Measurements from ENCODE around the gene NECTIN4. TPM values are rescaled to one million over a fixed set of nuclear protein-coding genes. Genes with fewer than 3 reads are reported as not detected.
"Not testable (repeated sequence)": the region's sequence is repeated elsewhere in the genome, so short reads cannot be mapped to it uniquely, and the experiment has no call there.

Gene NECTIN4
- total RNA-seq, 2 donors from 2014 or later: not detected

DNA sequence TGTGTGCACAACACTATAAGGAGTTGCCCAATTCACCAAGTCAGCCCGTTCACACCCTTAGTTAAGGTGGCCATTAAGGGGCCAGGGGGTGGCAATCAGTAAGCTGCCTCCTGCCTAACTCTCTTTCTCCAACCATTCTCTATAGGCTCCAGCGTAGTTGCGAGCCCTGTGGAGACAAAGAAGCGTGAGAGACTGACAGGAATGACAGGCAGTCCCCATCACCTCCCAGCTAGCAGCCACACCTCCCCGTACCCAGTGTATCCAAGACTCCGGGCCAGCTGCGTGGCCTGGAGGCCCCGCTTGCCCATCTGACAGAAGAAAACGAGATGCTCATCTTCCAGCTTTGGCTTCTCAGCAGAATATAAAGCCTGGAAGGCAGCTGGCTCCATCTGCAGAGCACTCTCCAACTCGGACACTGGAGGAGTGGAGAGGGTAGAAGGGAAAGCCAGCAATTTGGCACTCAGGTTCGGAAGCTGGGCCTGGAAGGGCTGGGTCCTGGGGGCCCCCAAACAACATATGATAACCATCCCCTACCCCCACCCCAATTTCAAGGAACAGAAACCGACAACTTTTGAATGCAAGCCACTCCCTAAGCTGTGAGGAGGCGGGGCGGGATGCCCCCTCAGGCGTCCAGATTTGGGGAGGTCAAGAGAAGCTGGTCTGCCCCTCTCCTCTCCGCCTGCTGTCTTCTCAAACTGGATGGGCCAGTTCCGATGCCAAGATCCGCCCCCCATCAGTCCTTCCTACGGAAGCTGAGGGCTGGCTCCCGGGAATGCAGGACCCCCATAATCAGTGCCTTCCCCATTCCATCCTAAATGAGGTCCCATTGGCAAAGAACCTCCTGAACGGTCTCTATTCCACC is 51.5 kb downstream of the NECTIN4 start:
- no peak for DNase-seq
- H3K36me3 Mint-ChIP-seq (ENCODE audit: low read depth): peaks cover 4% of the 10 kb centered on the region
- H3K27me3 Mint-ChIP-seq: no peaks in the 10 kb centered on the region
- ATAC-seq: no peak
- H3K9me3 ChIP-seq (ENCODE audit: control insufficient read depth, low read length, poor library complexity, severe bottlenecking): no peaks in the 10 kb centered on the region
- H3K4me3 Mint-ChIP-seq: peak overlapping the region; percentile 92
- peaks cover 34% of the 10 kb centered on the region for H3K4me1 Mint-ChIP-seq
- peak overlapping the region; percentile 89 for H3K27ac Mint-ChIP-seq

DNA sequence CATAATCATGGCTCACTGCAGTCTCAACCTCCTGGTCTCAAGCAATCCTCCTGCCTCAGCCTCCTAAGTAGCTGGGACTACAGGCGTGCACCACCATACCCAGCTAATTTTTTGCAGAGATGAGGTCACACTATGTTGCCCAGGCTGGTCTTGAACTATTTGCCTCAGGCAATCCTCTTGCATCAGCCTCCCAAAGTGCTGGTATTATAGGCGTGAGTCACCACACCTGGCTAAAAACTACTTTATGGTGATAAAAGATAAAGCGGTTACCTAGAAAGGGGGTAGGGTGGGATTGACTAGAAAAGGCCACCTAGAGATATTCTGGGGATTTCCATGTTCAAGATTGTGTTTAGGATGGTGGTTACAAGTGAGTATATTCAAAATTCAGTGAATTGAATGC is 55.6 kb downstream of the NECTIN4 start:
- Mint-ChIP-seq H3K27ac (no peak overlapping the region), H3K27me3 (no peaks in the 10 kb centered on the region), H3K36me3 (ENCODE audit: low read depth) (peaks cover 3% of the 10 kb centered on the region), H3K4me3 (no peak overlapping the region), H3K4me1 (peaks cover 19% of the 10 kb centered on the region)
- H3K9me3 ChIP-seq (ENCODE audit: control insufficient read depth, low read length, poor library complexity, severe bottlenecking): no peaks in the 10 kb centered on the region
- DNase-seq (no peak), ATAC-seq (no peak)

DNA sequence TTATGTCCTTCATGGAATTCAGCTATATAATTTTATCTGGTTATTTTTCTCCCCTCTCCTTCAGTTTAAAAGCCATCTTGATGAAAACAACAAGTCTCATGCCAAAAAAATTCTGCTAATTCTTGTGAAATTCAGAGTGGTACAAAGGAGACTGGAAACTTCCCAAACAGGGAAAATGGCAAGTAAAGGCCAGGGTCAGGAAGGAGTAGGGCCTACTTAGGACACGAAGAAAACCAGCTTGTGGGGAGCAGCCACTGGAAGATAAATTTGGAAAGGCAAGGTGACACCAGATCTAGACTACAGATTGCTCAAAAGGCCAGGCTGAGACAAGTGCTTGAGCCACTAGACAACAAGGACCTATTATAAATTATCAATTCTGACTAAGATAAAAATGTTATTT is 56.9 kb downstream of the NECTIN4 start:
- ATAC-seq (no peak), DNase-seq (no peak)
- peaks cover 10% of the 10 kb centered on the region for H3K4me1 Mint-ChIP-seq
- H3K4me3 Mint-ChIP-seq: no peak overlapping the region
- H3K9me3 ChIP-seq (ENCODE audit: control insufficient read depth, low read length, poor library complexity, severe bottlenecking): no peaks in the 10 kb centered on the region
- no peaks in the 10 kb centered on the region for H3K27me3 Mint-ChIP-seq
- H3K27ac Mint-ChIP-seq: peak overlapping the region; percentile 67
- H3K36me3 Mint-ChIP-seq (ENCODE audit: low read depth): peaks cover 3% of the 10 kb centered on the region

DNA sequence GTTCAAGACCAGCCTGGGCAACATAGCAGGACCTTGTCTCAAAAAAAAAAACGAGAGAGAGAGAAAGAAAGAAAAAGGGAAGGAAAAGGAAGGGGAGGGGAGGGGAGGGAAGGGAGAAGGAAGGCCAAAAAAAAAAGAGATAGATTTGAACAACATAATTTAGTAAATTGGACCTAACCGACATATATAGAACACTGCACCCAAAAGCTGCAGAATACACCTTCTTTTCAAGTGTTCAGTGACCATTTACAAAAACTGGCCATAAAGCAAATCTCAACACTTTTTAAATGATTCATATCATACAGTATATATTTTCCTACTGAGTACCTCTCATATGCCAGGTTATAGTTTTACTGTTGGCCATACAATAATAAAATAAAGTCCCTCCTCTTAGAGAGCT is 57.5 kb downstream of the NECTIN4 start:
- ATAC-seq (no peak), DNase-seq (no peak)
- H3K9me3 ChIP-seq (ENCODE audit: control insufficient read depth, low read length, poor library complexity, severe bottlenecking): no peaks in the 10 kb centered on the region
- Mint-ChIP-seq H3K4me3 (no peak overlapping the region), H3K36me3 (ENCODE audit: low read depth) (peaks cover 3% of the 10 kb centered on the region), H3K4me1 (peaks cover 10% of the 10 kb centered on the region), H3K27me3 (no peaks in the 10 kb centered on the region), H3K27ac (no peak overlapping the region)

DNA sequence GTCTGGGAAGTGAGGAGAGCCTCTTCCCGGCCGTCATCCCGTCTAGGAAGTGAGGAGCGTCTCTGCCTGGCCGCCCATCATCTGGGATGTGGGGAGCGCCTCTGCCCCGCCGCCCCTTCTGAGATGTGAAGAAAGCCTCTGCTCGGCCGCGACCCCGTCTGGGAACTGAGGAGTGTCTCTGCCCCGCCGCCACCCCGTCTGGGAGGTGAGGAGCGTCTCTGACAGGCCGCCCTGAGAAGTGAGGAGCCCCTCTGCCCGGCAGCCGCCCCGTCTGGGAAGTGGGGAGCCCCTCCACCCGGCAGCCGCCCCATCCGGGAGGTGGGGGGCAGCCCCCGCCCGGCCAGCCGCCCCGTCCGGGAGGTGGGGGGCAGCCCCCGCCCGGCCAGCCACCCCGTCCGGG is 59.9 kb downstream of the NECTIN4 start:
- peaks cover 10% of the 10 kb centered on the region for H3K4me1 Mint-ChIP-seq
- H3K4me3 Mint-ChIP-seq; ATAC-seq; H3K36me3 Mint-ChIP-seq (ENCODE audit: low read depth); H3K27me3 Mint-ChIP-seq; DNase-seq; H3K9me3 ChIP-seq (ENCODE audit: control insufficient read depth, low read length, poor library complexity, severe bottlenecking); H3K27ac Mint-ChIP-seq: not testable (repeated sequence)

DNA sequence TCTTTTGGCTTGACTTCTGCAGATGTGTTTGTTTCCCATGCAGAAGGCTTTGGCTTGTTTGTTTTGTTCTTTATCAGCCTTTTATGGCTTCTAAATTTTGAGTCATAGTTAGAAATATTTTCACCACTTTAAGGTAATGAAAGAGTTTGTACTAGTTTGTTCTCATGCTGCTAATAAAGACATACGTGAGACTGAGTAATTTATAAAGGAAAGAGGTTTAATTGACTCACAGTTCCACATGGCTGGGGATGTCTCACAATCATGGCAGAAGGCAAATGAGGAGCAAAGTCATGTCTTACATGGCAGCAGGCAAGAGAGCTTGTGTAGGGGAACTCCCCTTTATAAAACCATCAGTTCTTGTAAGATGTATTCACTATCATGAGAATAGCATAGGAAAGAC is 62.4 kb downstream of the NECTIN4 start:
- H3K9me3 ChIP-seq (ENCODE audit: control insufficient read depth, low read length, poor library complexity, severe bottlenecking); H3K27me3 Mint-ChIP-seq; H3K36me3 Mint-ChIP-seq (ENCODE audit: low read depth); H3K27ac Mint-ChIP-seq; ATAC-seq; H3K4me3 Mint-ChIP-seq; DNase-seq; H3K4me1 Mint-ChIP-seq: not testable (repeated sequence)

DNA sequence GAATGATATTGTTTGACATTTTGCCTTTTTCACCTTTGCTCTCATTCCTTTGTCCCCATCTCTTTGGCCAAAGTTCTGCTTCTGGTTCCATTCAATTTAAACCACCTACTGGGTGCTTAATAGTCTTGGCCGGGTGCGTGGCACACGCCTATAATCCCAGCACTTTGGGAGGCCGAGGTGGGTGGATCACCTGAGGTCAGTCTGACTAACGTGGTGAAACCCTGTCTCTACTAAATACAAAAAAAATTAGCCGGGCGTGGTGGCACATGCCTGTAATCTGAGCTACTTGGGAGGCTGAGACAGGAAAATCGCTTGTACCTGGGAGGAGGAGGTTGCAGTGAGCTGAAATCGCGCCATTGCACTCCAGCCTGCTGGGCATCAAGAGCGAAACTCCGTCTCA is 66.9 kb downstream of the NECTIN4 start:
- peaks cover 35% of the 10 kb centered on the region for H3K4me1 Mint-ChIP-seq
- ATAC-seq; H3K27me3 Mint-ChIP-seq; H3K9me3 ChIP-seq (ENCODE audit: control insufficient read depth, low read length, poor library complexity, severe bottlenecking); H3K36me3 Mint-ChIP-seq (ENCODE audit: low read depth); DNase-seq: not testable (repeated sequence)
- H3K27ac Mint-ChIP-seq: peak overlapping the region; percentile 97
- peak overlapping the region; percentile 52 for H3K4me3 Mint-ChIP-seq

DNA sequence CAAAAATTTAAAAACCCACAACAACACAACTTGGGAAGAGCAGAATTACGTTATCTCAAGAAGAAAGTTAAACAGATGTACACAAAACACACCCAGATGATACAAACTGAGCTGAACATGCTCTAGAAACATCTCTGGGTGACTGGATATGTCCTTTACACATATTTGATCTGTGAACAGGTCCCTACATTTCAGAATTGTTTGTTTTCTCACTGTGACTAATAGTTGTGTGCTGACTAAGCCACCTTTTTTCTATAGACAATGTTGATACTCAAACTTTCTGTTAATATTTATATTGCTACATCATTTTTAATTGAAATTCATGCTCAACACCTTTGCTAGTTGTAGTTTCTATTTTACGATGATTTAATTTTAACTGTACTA is 67.4 kb downstream of the NECTIN4 start:
- DNase-seq (no peak), ATAC-seq (no peak)
- H3K27ac Mint-ChIP-seq: peak overlapping the region; percentile 97
- no peaks in the 10 kb centered on the region for H3K9me3 ChIP-seq (ENCODE audit: control insufficient read depth, low read length, poor library complexity, severe bottlenecking)
- H3K4me3 Mint-ChIP-seq: no peak overlapping the region
- peaks cover 2% of the 10 kb centered on the region for H3K36me3 Mint-ChIP-seq (ENCODE audit: low read depth)
- H3K27me3 Mint-ChIP-seq: no peaks in the 10 kb centered on the region
- H3K4me1 Mint-ChIP-seq: peaks cover 35% of the 10 kb centered on the region

DNA sequence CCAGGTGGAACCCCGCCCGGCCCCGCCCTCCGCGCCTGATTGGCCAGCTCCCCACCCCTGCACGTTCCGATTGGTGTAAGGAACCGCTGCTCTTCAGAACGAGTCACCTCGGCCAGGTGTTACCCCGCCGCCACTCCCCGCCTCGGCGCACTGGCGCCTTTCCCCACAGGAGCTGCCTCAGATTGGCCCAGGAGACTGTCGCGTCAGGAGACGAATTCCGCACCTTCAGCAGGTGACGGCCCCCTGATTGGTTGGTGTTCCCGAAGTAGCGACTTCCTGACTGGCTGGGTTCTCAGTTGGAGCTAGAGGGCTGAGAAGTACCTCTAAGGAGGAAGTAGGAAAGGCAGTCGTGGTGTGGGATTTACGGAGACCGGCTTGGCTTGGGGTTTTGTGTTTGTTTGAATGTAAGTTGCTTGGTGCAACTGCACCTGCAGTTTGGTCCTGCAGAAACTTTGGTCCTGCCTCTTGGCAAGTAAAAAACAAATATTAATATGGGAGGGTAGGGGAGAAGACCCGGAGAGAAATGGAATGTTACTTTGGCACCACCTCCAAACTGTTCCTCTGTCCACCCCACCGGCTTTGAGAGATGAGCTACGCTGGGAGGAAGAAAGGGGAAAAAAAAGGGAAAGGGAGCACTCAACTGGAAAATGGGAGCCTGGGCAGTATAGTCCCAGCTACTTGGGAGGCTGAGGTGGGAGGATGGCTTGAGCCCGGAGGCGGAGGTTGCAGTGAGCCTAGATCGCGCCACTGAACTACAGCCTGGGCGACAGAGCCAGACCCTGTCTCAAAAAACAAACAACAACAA is 68.0 kb downstream of the NECTIN4 start:
- Mint-ChIP-seq H3K4me3 (peak overlapping the region; percentile 93), H3K4me1 (peaks cover 35% of the 10 kb centered on the region), H3K27me3 (no peaks in the 10 kb centered on the region), H3K36me3 (ENCODE audit: low read depth) (peaks cover 2% of the 10 kb centered on the region), H3K27ac (peak overlapping the region; percentile 97)
- ATAC-seq: peak; percentile 97
- no peaks in the 10 kb centered on the region for H3K9me3 ChIP-seq (ENCODE audit: control insufficient read depth, low read length, poor library complexity, severe bottlenecking)
- DNase-seq: peak; percentile 78 to 91 (median 86)

Other genes with a start within 250 kb of the NECTIN4 start
- gene CD244, start 226.7 kb downstream of the NECTIN4 start, total RNA-seq: 1 to 10 TPM in 1 of 2 donors, under 1 TPM in 1; 0.73 to 1.4 TPM
- gene ITLN1, start 204.4 kb downstream of the NECTIN4 start, total RNA-seq: not detected
- not detected for gene ITLN2, start 134.7 kb downstream of the NECTIN4 start, total RNA-seq
- gene F11R, start 68.4 kb downstream of the NECTIN4 start, total RNA-seq: 10 to 100 TPM; 13.5 to 23.6 TPM
- 10 to 100 TPM; 45.5 to 45.7 TPM for gene TSTD1, start 50.6 kb downstream of the NECTIN4 start, total RNA-seq
- 10 to 100 TPM; 80.6 to 85.4 TPM for gene USF1, start 43.6 kb downstream of the NECTIN4 start, total RNA-seq
- 100 to 1,000 TPM; 156 to 189 TPM for gene ARHGAP30, start 19.7 kb downstream of the NECTIN4 start, total RNA-seq
- gene KLHDC9, start 8.8 kb upstream of the NECTIN4 start, total RNA-seq: under 1 TPM in 1 of 2 donors, not detected in 1; 0.57 TPM
- 10 to 100 TPM; 34.5 to 37.1 TPM for gene PFDN2, start 28.5 kb upstream of the NECTIN4 start, total RNA-seq
- gene NIT1, start 28.5 kb upstream of the NECTIN4 start, total RNA-seq: 10 to 100 TPM; 16.0 to 19.3 TPM
- gene DEDD, start 43.1 kb upstream of the NECTIN4 start, total RNA-seq: 10 to 100 TPM; 32.9 to 40.0 TPM
- gene UFC1, start 64.4 kb upstream of the NECTIN4 start, total RNA-seq: 100 to 1,000 TPM; 152 to 154 TPM
- gene USP21, start 69.9 kb upstream of the NECTIN4 start, total RNA-seq: 10 to 100 TPM; 35.9 to 37.0 TPM
- 10 to 100 TPM; 40.4 to 43.7 TPM for gene PPOX, start 76.9 kb upstream of the NECTIN4 start, total RNA-seq
- 10 to 100 TPM; 43.7 to 49.2 TPM for gene B4GALT3, start 87.9 kb upstream of the NECTIN4 start, total RNA-seq
- gene ADAMTS4, start 109.5 kb upstream of the NECTIN4 start, total RNA-seq: under 1 TPM; 0.31 to 0.77 TPM
- gene NDUFS2, start 112.8 kb upstream of the NECTIN4 start, total RNA-seq: 10 to 100 TPM; 57.1 to 58.5 TPM
- gene FCER1G, start 125.7 kb upstream of the NECTIN4 start, total RNA-seq: 10 to 100 TPM in 1 of 2 donors, 1 to 10 TPM in 1; 8.3 to 12.3 TPM
- not detected for gene APOA2, start 134.1 kb upstream of the NECTIN4 start, total RNA-seq
- gene TOMM40L, start 136.5 kb upstream of the NECTIN4 start, total RNA-seq: 1 to 10 TPM; 5.4 to 6.9 TPM
- not detected for gene NR1I3, start 148.6 kb upstream of the NECTIN4 start, total RNA-seq
- gene PCP4L1, start 169.2 kb upstream of the NECTIN4 start, total RNA-seq: not detected
- gene MPZ, start 220.4 kb upstream of the NECTIN4 start, total RNA-seq: 1 to 10 TPM; 2.3 to 2.9 TPM
- 10 to 100 TPM; 64.4 to 76.8 TPM for gene SDHC, start 224.8 kb upstream of the NECTIN4 start, total RNA-seq

Data from T-helper 17 cell (primary cell).